G401 (cell line): Measurements from ENCODE around the gene DNAAF6. TPM values are rescaled to one million over a fixed set of nuclear protein-coding genes. Genes with fewer than 3 reads are reported as not detected.
A peak's percentile ranks its signal among the peaks of the same experiment; 100 is the strongest.
"Not testable (repeated sequence)": the region's sequence is repeated elsewhere in the genome, so short reads cannot be mapped to it uniquely, and the experiment has no call there.

Experiments
- DNase-seq: peaks from one replicate; pipeline ENCODE4 v3.0.0-alpha.2; 2015; ENCODE audit warnings: low spot score
- in situ Hi-C: cut with HindIII; loops from 2 replicates; pipeline ENCODE4 v1.10.0; 2016; ENCODE audit warnings: low sequenced_read_pairs, mixed read lengths
- total RNA-seq: library from RNA; depleted of rRNA; stranded (reverse); fragments of >200 nt; shearing (Covaris generic); gene quantifications from 2 replicates; pipeline ENCODE4 v1.2.3, GENCODE V29; 2014; rRNA removed

Gene DNAAF6
- not detected in 2 replicates for total RNA-seq

- in situ Hi-C loops: no loop called here
- DNase-seq: peak; percentile 6
Observed at GRCh38 chrX:107205770-107206696, at the start of gene DNAAF6, which contains the start of gene NUP62CL. TSS of gene DNAAF6 (plus strand) at chrX:107206611. CDS start at chrX:107212876, 6,265 bp downstream. TSS of gene NUP62CL (minus strand) at chrX:107206433. CDS start at chrX:107175146, 31,287 bp downstream.

DNA sequence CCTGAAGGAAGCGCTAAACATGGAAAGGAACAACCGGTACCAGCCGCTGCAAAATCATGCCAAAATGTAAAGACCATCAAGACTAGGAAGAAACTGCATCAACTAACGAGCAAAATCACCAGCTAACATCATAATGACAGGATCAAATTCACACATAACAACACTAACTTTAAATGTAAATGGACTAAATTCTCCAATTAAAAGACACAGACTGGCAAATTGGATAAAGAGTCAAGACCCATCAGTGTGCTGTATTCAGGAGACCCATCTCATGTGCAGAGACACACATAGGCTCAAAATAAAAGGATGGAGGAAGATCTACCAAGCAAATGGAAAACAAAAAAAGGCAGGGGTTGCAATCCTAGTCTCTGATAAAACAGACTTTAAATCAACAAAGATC lies 48.8 kb upstream of the DNAAF6 start:
- DNase-seq, in situ Hi-C loops: not testable (repeated sequence)

DNA sequence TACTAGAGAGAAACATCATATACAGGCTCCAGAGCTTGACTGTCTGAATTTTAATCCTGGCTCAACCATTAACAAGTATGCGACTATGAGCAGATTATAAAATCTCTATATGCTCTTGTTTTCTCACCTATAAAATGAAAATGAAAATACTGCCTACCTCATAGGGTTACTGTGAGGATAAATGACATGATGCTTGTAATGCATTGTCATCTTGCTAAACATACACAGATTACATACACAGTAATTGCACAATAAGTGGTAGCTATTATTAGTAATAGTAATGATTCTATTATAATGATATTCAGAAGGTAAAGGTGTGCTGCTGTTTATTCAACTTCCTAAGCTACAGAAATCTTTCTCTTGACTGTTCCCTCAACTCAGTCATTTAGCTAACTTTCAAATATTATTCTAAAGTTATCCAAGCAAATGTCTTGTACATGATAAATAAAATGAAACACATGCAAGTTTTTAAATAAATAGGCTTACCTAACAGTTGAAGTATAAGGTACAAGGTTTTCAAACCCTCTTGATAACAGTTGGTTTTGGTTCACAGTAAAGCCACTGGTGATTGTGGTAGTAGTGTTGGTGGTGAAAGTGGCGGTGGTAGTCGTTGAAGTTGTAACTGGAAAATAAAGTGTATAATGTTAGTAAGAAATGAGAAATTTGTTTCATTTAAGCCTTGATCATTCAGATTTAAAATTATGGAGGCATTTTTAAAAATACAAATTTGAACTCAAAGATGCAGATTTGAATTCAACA lies 39.1 kb upstream of the DNAAF6 start:
- in situ Hi-C loops: no loop called here
- no peak for DNase-seq

GRCh38 chrX:107168257-107168656 lies 38.2 kb upstream of the DNAAF6 start:
- in situ Hi-C loops: no loop called here
- no peak for DNase-seq

- in situ Hi-C loops: no loop called here
- DNase-seq: no peak
Observed at GRCh38 chrX:107168712-107169111, 37.7 kb upstream of the DNAAF6 start.

GRCh38 chrX:107171369-107172102 lies 34.9 kb upstream of the DNAAF6 start:
- DNase-seq: no peak
- in situ Hi-C loops: no loop called here

DNA sequence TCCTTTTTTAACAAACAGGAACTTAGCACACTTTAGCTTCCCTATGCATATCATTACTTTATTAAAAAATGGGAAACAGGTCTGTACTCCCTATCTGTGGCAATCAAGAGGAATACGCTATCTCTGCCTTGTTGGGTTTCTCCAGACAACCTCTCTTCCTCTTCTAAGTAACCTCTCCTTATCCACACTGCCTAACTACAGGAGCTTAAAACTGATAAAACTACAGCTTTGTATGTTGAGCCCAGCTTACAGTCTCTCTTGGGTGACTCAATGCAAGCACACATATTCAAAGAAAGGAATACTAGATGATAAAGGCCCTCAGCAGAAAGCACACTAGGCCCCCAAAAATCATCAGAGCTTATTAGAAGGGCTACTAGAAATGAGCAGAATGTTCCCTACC lies 9.1 kb upstream of the DNAAF6 start:
- in situ Hi-C loops: no loop called here
- DNase-seq: no peak

DNA sequence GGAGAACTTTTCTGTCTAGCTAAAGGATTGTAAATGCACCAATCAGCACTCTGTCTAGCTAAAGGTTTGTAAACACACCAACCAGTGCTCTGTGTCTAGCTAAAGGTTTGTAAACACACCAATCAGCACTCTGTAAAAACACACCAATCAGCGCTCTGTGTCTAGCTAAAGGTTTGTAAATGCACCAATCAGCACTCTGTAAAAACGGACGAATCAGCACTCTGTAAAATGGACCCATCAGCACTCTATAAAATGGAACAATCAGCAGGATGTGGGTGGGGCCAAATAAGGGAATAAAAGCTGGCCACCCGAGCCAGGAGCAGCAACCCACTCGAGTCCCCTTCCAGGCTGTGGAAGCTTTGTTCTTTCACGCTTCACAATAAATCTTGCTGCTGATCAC lies 8.3 kb upstream of the DNAAF6 start:
- DNase-seq, in situ Hi-C loops: not testable (repeated sequence)

DNA sequence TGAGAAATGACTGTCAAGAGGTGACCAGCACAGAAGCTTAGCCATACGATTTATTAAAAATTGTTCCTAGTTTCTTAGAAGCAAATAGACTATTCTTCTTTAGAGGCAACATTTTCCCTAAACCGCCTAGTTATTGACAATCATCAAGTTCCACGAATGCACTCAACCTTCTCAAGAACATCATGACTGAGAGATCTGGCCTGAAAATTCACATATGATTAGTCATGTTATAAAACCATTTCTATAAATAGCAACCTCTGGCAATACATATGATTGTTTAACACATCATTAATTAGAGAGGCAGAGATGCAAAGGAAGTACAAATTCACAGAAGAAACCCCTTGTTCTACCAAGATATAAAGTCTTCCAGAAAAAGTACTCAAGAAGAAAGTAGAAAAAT lies 6.9 kb upstream of the DNAAF6 start:
- no peak for DNase-seq
- in situ Hi-C loops: no loop called here

GRCh38 chrX:107204068-107204605 lies 2.3 kb upstream of the DNAAF6 start:
- in situ Hi-C loops: no loop called here
- no peak for DNase-seq

DNA sequence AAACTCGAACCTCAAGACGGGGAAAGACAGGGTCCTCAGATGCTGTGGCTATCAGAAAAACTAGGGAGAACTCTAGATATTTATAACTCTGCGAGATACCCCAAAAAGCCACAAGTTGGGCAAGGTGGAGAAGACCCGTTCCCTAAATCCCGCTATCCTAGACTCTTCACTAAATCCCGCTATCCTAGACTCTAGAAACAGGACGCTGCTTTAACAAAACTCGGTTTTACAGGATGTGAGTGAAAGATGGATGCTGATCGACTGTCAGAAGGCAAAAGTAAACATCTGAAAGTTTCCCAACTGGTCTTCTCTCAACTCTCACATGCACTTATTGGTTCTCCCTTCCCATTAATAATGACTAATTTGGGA lies 270 bp downstream of the DNAAF6 start:
- in situ Hi-C loops: no loop called here
- DNase-seq: no peak

- no peak for DNase-seq
- in situ Hi-C loops: no loop called here
Observed at GRCh38 chrX:107207089-107207488, 678 bp downstream of the DNAAF6 start.

DNA sequence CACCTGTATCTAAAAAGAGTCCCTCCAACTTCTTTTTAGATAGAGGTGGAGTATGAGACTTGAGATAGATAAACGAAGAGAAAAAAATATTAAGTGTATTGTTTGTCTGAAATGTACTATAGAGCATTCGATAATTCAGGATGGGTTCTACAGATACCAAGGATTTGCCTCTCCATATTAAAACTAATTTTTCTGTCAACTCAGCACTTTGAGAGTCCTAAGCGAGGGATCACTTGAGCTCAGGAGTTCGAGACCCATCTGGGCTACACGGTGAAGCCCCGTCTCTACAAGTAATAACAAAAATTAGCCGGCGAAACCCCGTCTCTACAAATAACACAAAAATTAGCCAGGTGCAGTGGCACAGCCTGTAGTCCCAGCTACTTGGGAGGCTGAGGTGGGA lies 1.5 kb downstream of the DNAAF6 start:
- no peak for DNase-seq
- in situ Hi-C loops: no loop called here

DNA sequence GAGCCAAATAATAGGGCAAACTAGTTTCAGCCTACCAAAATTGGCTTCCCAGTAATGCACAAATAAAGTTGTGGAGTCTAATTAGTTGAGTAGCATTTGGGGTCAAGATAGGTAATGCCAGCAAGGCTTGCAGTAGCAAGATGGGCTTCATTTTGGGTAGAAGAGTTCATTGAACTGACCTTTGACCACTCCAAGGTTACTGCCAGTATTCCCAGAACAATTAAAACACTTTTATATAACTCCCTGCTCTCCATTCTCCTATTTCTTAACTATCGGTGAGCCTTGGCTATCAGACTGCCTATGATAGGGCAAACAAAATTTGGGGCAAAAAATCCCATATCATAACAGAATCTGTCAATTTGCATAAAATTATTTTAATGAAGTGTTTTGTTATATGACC lies 7.1 kb downstream of the DNAAF6 start:
- in situ Hi-C loops: no loop called here
- DNase-seq: no peak

- DNase-seq: no peak
- in situ Hi-C loops: no loop called here
Observed at GRCh38 chrX:107226757-107227156, 20.3 kb downstream of the DNAAF6 start.

DNA sequence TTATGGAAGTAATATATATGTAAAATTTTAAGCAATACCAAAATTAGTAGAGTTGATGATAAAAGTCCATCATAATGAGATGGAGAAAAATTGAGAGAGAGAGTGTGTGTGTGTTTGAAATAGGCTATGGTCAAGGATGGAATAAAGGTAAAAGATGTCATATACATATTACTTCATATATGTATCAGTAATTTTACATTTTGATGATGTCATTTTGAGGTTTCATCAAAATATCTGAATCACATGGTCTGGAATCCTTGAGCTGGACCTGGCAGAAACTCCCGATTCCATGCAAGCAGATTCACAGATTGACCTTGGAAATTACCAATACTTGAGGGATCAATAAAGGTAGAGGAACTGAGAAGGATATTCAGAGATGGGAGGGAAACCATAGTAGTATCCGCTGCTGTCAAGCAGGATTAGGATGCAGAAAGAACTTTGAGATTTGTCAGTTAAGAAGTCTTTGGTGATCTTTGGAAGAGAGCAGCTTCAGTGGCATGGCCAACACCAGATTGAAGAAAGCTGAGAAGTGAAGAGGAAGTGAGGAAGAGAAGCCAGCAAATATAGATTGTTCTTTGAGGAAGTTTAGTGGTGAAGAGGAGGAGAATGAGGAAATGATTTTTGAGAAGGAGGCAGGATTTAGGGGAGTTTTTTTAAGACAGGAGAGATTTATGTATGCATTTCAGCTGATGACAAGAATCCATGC lies 21.5 kb downstream of the DNAAF6 start:
- no peak for DNase-seq
- in situ Hi-C loops: no loop called here

DNA sequence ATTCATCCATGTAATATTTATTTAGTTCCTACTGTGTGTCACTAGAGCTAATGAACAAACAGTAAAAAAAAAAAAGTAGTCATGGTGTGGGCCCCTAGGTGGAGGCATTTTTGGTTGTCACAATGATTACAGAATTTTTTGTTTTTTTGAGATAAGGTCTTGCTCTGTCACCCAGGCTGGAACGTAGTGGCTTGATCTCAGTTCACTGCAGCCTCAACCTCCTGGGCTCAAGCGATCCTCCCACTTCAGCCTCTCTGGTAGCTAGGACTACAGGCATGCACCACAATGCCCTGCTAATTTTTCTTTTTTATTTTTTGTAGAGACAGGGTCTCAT lies 22.0 kb downstream of the DNAAF6 start:
- in situ Hi-C loops: no loop called here
- no peak for DNase-seq

DNA sequence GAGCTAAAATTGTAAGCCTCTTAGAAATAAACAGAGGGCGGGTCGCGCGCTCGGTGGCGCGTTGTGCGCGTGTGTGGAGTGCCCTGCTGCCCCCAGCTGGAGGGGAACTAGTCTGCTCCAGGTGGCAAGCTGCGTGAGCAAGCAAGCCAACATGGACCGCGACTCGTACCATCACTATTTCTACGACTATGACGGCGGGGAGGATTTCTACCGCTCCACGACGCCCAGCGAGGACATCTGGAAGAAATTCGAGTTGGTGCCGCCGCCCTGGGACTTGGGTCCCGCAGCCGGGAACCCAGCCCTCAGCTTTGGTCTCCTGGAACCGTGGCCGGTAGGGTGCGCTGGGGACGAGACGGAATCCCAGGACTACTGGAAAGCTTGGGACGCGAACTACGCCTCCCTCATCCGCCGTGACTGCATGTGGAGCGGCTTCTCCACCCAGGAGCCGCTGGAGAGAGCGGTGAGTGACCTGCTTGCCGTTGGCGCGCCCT lies 66.1 kb downstream of the DNAAF6 start:
- in situ Hi-C loops: no loop called here

DNA sequence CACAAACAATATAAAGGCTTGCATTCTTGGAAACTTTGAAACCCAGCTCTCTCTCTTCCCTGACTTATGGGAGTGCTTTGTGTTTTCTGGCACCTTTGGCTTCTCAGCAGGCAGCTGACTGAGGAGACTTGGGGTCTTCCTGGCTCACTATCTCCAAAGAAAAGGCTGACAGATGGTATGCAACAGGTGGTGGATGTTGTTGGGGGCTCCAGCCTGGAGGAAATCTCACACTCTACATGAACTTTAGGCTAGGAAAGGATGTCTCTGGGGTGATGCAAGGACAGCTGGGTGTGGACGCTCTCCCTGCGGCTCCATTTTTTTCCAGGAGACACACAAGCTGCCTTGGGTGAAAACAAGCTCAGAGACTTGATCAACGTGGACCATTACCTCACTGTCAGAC lies 67.4 kb downstream of the DNAAF6 start:
- in situ Hi-C loops: no loop called here
- DNase-seq: no peak

More for the DNA sequence above, 66.1 kb downstream of the DNAAF6 start:
- no peak for DNase-seq
